CD1c-positive myeloid dendritic cell (primary cell): Measurements from ENCODE around the gene SYT14.
A peak's percentile ranks its signal among the peaks of the same experiment; 100 is the strongest.
"Not testable (repeated sequence)": the region's sequence is repeated elsewhere in the genome, so short reads cannot be mapped to it uniquely, and the experiment has no call there.

Experiments
- DNase-seq: peaks from one replicate; pipeline ENCODE4 v3.0.0-alpha.2; 2016; ENCODE audit errors: extremely low spot score

Gene SYT14

DNA sequence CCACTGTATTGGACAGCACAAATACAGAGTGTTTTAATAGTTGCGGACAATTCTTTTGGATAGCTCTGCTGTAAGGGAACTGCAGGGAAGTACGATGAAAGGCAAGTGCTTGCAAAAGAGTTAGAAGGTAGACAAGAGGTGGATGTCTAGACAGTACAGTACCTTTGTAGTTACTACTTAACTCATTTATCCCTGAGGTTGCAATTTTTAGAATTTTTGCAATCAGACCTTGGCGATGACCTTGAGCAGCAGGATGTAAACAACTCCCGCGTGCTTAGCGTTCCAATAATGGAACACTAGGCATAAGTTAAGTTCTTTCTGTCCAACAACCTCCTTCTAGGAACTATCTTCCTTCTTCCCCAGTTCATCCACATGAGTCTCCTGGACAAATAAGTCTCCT is 1.9 kb upstream of the SYT14 start:
- DNase-seq, result no peak

DNA sequence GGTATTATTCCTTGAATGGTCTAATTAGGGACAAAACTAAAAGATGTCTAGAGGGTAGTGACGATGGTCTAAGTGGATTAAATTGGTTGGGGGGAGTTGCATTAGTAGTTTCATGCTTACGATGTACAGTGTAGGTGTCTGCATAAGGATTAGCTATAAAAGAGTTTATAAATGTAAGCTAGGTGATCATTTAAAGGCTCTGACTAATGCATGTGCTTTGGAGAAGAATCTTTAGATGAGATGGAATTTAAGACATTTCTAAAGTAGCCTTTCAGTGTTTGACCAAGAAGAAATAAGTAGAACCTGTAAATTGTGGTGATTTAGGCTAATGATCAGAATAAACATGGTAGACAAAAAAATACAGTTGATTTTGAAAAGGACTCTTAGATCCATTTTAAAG is 7.4 kb downstream of the SYT14 start:
- DNase-seq, result no peak

DNA sequence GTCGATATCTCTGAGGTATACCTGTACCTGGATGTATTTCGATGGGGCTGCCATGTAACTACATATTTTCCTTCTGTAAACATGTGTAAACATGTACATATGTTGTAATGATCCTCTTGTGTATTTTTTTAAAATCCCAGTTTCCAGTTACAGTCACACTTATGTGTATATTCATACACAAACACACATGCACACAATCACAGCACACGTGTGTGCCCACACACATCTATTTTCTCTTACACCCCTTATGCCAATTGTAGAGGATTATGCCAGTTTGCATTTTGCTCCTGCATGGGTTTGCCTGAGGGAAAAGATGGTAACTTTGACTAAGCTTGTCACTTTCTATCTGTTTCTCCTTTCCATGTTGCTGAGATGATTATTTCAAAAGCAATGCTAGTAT is 10.1 kb downstream of the SYT14 start:
- no peak for DNase-seq

DNA sequence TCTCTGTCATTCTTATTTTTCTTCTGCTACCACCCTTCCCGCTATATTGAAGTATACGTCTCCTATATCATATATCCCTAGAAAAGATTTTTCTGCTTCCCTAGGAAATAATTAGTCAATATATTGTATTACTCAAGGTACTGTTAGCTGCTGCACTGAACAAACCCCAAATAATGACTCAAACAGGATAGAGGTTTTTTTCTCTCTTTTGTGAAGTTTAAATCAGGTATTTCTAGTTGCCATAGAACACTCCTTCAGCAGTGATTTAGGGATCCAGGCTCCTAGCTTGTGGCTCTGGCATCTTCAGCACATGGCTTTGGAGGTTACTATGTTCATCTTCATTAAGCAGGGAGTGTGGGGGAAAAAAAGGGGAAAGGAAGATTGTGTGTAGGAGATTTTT is 18.1 kb downstream of the SYT14 start:
- DNase-seq, result no peak

DNA sequence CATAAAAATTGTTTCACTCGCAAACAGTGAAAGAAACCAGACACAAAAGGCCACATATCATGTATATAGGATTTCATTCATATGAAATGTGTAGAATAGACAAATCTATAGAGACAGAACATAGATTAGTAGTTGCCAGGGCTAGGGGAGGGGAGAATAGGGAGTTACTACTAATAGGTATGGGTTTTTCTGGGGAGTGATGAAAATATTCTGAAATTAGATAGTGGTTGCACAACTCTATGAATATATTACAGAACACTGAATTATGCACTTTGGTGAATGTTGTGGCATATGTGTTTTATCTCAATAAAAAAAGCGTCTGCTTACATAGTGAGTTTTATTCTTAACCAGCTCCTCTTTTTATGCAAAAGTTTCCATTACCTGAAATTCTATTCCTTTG is 21.6 kb downstream of the SYT14 start:
- no peak for DNase-seq

DNA sequence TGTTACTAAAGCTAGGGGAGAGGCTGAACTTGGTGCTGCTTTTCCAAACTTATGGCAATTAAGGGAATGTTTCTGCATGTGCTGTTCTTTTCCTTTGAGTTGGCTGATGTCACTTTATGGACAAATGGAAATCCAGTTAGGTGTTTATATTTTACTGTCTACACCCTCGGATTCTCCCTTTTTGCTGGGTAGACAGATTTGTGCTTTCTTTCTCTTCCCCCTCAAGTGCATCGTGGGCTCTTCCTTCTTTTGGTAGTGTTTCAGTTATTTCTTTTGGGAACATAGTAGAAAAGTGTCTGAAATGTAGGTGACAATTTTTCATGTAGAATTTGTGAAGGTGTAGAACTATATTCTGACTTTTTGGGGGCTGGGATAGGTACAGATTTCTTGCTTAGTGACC is 22.9 kb downstream of the SYT14 start:
- no peak for DNase-seq

DNA sequence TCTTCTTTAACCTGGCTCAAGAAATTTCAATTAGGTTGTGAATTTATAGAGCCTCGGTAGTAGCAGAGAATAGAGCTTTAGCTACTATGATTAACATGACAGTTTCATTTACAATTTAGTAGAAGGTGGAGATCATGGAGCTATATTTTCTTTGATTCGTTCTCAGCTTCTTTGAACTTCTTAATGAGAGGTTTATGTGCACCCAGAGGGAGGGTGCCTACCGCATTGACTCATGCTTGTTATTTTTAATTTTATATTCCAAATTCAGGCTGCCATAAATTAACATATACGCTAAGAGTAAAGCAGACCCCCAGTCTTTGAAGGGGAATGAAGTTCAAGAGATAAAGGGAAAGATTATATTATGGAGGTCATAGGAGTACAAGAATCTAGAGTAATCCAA is 24.4 kb downstream of the SYT14 start:
- DNase-seq, result no peak

DNA sequence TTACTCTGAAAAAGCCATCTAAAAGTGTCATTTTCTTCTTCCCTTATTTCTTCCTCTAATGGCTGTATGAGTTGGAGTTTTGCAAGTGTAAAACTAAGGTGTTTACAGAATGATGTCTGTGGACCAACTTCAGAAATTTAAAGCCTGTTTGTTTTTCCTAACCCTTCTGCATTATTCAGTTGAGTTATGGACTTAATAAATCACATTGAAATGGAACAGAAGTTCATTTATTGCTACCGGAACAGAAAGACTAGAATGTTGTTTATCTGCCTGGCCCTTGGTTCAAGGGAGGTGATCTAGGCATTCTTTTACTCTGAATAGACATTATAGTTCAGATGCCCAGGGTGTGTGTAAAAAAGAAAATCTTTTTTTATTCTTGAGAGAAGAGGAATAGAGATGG is 24.8 kb downstream of the SYT14 start:
- no peak for DNase-seq

DNA sequence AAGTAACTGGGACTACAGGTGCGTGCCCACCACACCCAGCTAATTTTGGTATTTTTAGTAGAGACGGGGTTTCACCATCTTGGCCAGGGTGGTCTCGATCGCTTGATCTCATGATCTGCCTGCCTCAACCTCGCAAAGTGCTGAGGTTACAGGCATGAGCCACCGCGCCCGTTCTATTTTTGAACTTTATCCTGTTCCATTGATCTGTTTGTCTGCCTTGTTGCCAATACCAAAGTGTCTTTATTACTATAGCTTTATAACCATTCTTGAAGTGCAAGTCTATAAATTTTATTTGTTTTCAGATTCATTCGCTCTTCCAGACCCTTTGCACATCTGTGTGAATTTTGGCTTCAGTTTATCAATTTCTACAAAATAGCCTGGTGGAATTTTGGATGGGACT is 28.0 kb downstream of the SYT14 start:
- DNase-seq, result no peak

DNA sequence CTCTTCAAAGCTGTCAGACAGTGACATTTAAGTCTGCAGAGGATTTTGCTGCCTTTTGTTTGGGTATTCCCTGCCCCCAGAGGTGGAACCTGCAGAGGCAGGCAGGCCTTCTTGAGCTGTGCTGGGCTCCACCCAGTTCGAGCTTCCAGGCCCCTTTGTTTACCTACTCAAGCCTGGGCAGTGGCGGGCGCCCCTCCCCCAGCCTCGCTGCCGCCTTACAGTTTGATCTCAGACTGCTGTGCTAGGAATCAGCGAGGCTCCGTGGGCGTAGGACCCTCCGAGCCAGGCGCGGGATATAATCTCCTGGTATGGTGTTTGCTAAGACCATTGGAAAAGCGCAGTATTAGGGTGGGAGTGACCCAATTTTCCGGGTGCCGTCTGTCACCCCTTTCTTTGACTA is 40.7 kb downstream of the SYT14 start:
- not testable (repeated sequence) for DNase-seq

DNA sequence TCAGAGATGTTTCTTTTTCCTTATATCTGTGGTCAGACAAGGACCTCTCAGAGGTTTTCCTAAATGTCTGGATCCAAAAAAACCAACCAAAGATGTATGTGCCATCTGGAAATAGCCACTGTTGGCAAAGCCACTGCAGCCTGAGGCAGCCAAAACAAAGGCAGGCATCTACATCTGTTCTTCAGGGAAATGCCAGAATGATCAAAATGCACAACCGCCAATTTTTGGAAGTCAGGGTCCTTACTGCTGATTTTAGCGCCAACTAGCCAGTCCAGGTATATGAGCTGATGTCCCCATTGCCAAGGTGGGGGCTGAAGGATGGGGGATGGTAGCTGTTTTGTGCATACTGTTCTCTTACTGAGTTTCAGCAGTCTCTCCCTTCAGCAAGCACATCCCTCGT is 45.9 kb downstream of the SYT14 start:
- DNase-seq, result no peak

DNA sequence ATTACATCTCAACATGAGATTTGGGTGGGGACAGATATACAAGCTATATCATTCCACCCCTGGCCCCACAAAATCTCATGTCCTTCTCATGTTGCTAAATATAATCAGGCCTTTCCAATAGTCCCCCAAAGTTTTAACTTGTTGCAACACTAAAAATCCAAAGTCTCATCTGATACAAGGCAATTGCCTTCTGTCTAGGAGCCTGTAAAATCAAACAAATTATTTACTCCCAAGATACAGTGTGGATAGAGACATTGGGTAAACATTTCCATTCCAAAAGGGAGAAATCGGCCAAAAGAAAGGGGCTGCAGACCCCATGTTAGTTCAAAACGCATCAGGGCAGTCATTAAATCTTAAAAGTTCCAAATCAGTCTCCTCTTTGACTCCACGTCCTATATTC is 47.0 kb downstream of the SYT14 start:
- no peak for DNase-seq

DNA sequence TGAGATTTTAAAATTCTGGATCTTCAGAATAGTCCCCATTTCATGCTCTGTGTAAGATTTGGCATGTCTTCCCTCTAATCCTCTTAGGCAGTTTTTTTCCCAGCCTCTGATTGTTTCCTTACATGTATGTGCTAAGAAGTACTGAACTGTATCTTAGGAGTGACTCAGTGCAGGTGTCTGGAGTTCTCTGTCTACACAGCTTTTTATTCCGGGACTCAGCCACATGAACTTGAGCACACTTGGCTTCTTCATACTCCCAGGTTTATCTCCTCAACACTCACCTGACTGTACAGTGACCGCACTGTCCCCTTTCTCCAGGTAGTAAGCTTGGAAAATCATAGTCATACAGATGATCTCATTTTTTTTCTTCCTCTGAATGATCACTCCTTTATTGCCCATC is 50.7 kb downstream of the SYT14 start:
- no peak for DNase-seq

DNA sequence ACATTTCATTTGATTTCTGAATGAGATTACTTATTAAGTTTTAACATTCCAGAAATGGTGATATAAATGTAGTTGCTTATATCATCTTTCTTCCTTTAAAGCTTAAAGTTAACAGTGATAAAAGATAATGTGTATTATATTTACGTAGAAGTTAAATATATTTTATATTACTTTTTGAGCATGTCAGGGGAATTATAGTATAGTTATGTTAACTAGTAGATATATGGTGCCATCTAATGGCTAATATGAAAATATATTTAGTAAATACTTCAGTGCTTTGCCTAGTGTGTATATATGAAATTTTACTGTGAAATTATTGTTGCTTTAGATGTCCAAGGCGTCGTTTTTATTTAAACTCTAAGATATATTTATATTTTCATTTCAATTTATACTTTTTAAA is 51.5 kb downstream of the SYT14 start:
- peak; percentile 26 for DNase-seq

DNA sequence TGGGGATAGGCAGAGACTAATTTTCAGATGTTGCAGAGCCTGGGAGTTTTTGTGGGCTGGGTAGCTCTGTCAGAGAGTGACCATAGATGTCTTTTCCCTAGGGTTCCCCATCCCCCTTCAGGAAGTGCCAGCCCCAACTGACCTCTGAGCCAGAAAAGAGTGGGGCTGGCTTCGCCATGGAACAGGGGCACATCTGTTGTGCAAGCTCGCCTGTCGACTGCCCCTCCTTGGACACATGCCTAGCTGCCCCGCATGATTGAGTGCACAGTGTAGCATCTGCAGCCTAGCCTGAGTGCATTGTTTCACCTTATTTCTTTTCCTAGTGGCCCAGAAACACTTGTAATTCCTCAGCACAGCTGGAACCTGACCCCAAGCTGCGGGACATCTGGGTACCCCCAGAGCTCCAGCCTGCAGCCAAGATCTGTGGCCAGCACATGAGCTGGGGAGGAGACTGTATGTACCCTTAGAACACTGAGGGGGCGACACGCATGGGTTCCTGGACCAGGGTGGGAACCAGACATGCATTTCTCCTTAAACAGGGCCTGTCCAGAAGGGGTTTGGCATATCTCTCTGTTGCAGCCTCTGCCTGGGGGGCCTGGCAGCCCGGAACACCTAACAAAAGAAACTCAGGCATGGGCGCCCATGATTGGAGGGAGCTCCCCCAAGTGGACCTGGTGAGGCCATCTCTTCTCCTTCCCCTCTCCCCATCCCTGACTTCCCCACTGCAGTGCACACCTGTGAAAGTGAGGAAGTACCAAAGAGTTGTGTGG is 55.2 kb downstream of the SYT14 start:
- no peak for DNase-seq

DNA sequence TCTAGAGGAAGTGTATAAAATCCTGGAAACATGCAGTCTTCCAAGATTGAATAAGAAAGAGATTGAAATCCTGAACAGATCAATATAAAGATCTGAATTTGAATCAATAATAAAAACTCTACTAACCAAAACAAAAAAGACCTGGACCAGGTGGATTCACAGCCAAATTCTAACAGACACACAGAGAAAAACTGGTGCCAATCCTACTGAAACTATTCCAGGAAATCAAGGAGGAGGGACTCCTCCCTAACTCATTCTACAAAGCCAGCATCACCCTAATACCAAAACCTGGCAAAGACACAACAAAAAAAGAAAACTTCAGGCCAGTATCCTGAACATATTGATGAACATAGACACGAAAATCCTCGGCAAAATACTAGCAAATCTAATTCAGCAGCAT is 58.3 kb downstream of the SYT14 start:
- DNase-seq, result no peak

DNA sequence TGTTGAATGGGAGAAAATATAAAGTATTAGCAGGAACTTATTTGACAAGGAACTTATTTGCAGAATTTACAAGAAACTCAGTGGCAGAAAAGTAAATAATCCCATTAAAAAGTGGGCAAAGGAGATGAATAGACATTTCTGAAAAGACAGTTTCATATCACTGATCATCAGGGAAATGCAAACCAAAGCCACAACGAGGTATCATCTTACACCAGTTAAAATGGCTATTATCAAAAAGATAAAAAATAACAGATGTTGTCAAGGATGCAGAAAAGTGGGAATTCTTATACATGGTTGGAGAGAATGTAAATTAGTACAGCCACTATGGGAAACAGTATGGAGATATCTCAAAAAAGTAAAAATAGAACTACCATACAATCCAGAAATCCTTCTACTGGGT is 61.0 kb downstream of the SYT14 start:
- DNase-seq, result no peak

DNA sequence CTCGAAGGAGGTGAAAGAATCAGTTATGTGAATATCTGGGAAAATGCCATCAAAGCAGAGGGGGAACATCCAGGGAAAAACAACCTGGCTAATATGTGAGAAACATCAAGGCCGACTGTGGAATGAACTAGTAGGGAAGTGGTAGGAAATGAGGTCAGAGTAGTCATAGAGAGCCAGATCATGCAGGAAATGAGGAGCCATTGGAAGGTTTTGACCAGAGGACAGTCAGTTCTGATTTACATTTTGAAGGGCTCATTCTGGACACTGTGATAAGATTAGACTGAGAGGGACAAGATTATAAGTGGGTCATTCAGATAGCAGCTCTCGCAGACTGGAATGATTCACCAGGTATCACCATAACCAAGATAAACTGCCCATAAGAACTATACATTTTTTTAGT is 63.7 kb downstream of the SYT14 start:
- DNase-seq, result no peak

DNA sequence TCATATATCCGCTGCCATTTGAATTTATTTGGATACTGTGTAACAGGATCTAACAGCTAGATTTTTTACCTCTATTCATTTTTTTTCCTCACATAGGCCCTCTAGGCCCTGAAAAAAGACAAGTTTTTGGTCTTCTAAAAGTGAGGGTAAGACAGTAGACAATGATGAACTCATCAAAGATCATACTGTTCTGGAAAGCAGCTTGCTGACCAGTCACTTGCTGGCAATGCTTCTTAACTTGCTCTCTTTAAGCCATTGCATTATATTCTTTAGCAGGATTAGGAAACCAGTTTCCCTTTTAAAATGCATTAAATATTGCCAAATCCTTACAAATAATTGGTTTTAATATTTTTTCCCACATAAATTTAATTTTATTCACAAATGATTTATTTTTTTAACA is 65.5 kb downstream of the SYT14 start:
- no peak for DNase-seq

DNA sequence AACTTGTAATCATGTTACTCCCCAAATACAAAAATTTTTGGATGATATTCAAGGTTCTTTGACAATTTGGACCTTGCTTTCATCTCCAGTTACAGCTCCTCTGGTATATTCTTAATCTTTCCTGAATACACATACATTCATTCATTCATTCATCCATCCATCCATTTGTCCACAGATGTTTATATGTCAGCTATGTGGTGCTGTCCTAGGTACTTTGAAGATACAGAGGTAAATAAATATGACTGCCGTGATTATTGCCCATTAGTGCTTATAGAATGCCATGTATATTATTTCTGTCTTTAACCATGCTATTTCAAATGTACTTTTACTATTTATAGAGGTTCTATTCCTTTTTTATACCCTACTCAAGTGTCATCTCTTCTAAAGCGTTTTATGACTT is 72.1 kb downstream of the SYT14 start:
- DNase-seq, result no peak

DNA sequence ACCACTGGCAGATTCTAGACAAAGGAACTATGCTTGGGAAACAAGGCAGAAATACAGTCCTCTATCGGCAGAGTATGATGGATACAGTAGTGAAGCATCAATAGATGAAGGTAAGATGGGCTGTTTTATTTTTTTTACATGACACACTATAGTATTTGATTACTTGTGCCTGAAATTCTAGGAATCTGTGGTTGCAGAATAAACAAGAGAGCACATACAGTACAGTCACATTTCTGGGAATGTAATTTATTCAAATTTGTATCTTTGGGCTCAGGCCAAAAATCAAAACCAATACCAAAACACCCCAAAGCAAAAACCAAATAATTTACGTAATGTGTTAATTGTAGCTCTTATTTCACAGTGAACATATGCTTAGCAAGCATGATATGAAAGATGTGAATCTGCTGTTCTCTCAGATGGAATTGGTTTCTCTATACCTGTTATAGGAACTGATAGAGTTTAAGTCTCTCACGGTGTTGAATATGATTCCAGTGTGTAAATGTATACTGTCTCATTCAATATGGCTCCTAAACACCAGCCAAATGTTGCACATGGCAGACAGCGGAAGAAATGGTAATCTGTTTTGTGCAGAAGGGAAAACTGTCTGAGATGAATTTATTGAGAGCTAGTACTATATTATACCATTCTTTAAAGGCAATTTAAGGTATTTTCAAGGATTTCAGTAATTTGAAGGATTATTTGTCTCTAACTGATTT is 83.3 kb downstream of the SYT14 start:
- DNase-seq, result no peak

DNA sequence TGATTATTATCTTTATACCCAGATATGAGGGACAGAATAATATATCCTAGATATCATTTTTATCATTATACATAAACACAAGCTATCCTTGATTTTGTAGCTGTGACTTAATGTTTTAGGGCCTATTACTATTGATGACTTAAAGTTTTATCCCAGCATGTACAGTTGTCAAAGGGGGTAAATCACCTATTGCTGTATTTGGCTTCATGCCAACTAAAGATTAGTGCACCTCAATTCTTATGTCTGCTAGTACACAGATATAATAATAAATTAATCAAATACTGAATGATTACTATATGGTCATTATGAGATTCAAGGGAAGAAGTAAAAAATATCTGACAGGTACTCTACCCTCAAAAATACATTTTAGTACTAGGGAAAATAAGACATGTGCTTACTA is 84.0 kb downstream of the SYT14 start:
- DNase-seq, result no peak

DNA sequence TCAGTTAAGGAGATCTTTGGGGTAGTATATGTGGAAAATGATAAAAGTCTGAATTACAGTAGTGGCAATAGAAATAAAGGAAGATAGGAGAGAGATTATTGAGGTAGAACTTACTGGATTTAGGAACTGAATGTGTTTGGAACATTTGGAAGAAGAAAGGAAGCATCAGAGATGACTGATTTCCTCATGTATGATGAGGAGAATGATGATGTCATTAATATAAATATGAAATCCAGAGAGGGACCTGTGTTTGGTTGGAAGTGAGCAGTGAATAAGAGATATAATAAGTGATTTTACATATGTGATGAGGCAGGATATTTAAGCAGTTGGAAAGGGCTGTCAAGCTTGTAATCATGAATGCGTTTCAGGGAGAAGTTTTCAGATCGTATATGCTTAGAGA is 86.3 kb downstream of the SYT14 start:
- DNase-seq, result no peak

DNA sequence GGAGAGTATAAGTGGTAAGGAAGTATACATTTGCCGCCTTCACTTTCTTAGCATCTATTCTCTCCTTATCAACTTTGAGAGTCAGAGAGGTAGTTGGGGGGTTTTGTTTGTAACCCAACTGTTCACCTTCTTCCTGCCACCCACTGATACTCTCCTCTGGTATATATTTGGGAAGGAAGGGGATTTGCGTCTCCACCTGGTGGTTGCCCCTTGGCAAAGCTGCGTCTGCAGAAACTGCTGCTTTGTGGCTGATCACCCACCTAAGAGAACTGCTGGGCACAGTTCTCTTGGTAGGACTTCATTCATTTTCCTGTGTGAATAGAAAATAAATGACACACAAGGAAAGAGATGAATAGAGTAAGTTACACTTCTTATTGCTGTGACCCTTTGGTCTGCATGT is 87.0 kb downstream of the SYT14 start:
- no peak for DNase-seq
